Keratinocyte (primary cell): ENCODE measurements around the gene TMEM238. TPM values are rescaled to one million over a fixed set of nuclear protein-coding genes. Genes with fewer than 3 reads are reported as not detected.
"Not testable (repeated sequence)": the region's sequence is repeated elsewhere in the genome, so short reads cannot be mapped to it uniquely, and the experiment has no call there.

Experiments used
- DNase-seq: peaks from one replicate; pipeline ENCODE4 v3.0.0-alpha.2; 2011; ENCODE audit warnings: low read depth, missing footprints, low spot score
- FAIRE-seq: peaks from 2 replicates; lab custom pipeline; 2011; peaks lifted over from hg19 to GRCh38; lab: Jason Lieb, UNC
- H2AFZ ChIP-seq: 2 replicates; pipeline ENCODE4 v1.6.0; 2012; ENCODE audit warnings: low read length, control low read depth, inconsistent platforms; ENCODE audit not compliant: control insufficient read depth
- H3K27ac ChIP-seq: 2 replicates; pipeline ENCODE4 v1.5.1; 2011; ENCODE audit warnings: low read length; ENCODE audit not compliant: control insufficient read depth, insufficient read depth
- H3K27me3 ChIP-seq: 3 replicates; pipeline ENCODE4 v1.6.0; 2011; ENCODE audit warnings: low read length; ENCODE audit not compliant: control insufficient read depth, insufficient read depth; ENCODE audit errors: extremely low read depth
- H3K36me3 ChIP-seq, 2 experiments: 2 replicates in 1 of 2; 3 replicates in 1 of 2; pipeline ENCODE4 v1.5.1; 2011; ENCODE audit warnings: low read length in 2 of 2, mild to moderate bottlenecking in 1 of 2; ENCODE audit not compliant: control insufficient read depth in 2 of 2, insufficient read depth in 2 of 2; ENCODE audit errors: extremely low read depth in 1 of 2
- H3K4me1 ChIP-seq: 3 replicates; pipeline ENCODE4 v1.5.1; 2011; ENCODE audit warnings: low read length; ENCODE audit not compliant: control insufficient read depth, insufficient read depth; ENCODE audit errors: extremely low read depth
- H3K4me2 ChIP-seq: 3 replicates; pipeline ENCODE4 v1.6.0; 2011; ENCODE audit warnings: low read depth, low read length; ENCODE audit not compliant: control insufficient read depth, insufficient read depth; ENCODE audit errors: extremely low read depth
- H3K4me3 ChIP-seq, 3 experiments: fragments of 200-600 bp in 1 of 3; sonication (generic) in 1 of 3; 2 replicates in 2 of 3; 3 replicates in 1 of 3; pipeline ENCODE4 v1.5.1; 2011 to 2016; ENCODE audit warnings: low read length in 3 of 3, mild to moderate bottlenecking in 3 of 3, control low read depth in 2 of 3, inconsistent platforms in 1 of 3, low read depth in 1 of 3, mixed read lengths in 1 of 3, mixed run types in 1 of 3, moderate library complexity in 1 of 3; ENCODE audit not compliant: control insufficient read depth in 2 of 3, insufficient read depth in 2 of 3; ENCODE audit errors: extremely low read depth in 1 of 3
- H3K79me2 ChIP-seq: 2 replicates; pipeline ENCODE4 v1.6.0; 2012; ENCODE audit warnings: low read length; ENCODE audit not compliant: control insufficient read depth, insufficient read depth
- H3K9ac ChIP-seq: 3 replicates; pipeline ENCODE4 v1.6.0; 2011; ENCODE audit warnings: low read length; ENCODE audit not compliant: control insufficient read depth, insufficient read depth; ENCODE audit errors: extremely low read depth
- H3K9me1 ChIP-seq: 3 replicates; pipeline ENCODE4 v1.6.0; 2011; ENCODE audit warnings: low read length; ENCODE audit not compliant: control insufficient read depth, insufficient read depth; ENCODE audit errors: extremely low read depth
- H3K9me3 ChIP-seq: 2 replicates; pipeline ENCODE4 v1.5.1; 2012; ENCODE audit warnings: low read depth, low read length; ENCODE audit not compliant: control insufficient read depth
- H4K20me1 ChIP-seq: 3 replicates; pipeline ENCODE4 v1.6.0; 2011; ENCODE audit warnings: low read length; ENCODE audit not compliant: control insufficient read depth, insufficient read depth; ENCODE audit errors: extremely low read depth
- EZH2 ChIP-seq: IDR thresholded peaks from one replicate; pipeline ENCODE4 v1.6.1; 2012; ENCODE audit warnings: inconsistent platforms, mild to moderate bottlenecking, low read length, moderate library complexity
- dilution Hi-C: fragments of 300-500 bp; cut with MboI; formaldehyde crosslinking; loops from one replicate; pipeline ENCODE4 v1.7.0; 2020; ENCODE audit warnings: low sequenced_read_pairs; ENCODE audit not compliant: extremely low pct_ligation_motif_present
- polyA plus RNA-seq, 5 experiments: library from polyadenylated mRNA; depleted of rRNA in 3 of 5; stranded (reverse) in 3 of 5; stranded (forward) in 1 of 5; unstranded in 1 of 5; fragments of >200 nt; gene quantifications; 1 replicate in 1 of 5; 2 replicates in 3 of 5; 3 replicates in 1 of 5; pipeline versions ENCODE4 v1.2.1 to v1.2.3, GENCODE V29; 2011 to 2012; ENCODE audit warnings: missing spikeins in 2 of 5, low read depth in 1 of 5, low replicate concordance in 1 of 5
- TF ChIP-seq, protein P1 (sequence below), 3 experiments: IDR thresholded peaks in 1 of 3; conservative IDR thresholded peaks in 1 of 3; optimal IDR thresholded peaks in 1 of 3; 2 replicates in 2 of 3; 3 replicates in 1 of 3; pipeline versions ENCODE3 to v1.5.1; 2011; ENCODE audit warnings: low read length in 3 of 3, mild to moderate bottlenecking in 3 of 3, moderate library complexity in 2 of 3, control low read depth in 1 of 3, inconsistent platforms in 1 of 3; ENCODE audit not compliant: insufficient read depth in 2 of 3; ENCODE audit errors: extremely low read depth in 1 of 3

Gene TMEM238
- polyA plus RNA-seq, 1 donor (not counting 4 experiments of a cell fraction or from before 2014, with no cell fraction given): 0.24 TPM

DNA sequence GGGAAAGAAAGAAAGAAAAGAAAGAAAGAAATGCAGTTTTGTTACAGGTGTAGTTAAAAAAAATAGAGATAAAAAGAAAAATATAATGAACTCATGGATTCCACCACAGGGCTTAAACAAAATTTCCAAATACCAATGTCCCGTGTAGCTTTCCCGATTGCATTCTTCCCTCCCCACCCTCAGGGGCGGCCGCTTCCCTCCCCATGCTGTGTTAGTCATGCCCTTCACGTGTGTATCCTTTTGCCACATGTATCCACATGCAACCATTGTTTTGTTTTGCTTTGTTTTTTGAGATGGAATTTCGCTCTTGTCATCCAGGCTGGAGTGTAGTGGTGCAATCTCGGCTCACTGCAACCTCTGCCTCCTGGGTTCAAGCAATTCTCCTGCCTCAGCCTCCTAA lies 48.0 kb downstream of the TMEM238 start:
- Histone ChIP-seq H3K9me1 (no peaks in the 10 kb centered on the region), H3K27me3 (no peaks in the 10 kb centered on the region), H3K36me3 (no peaks in the 10 kb centered on the region), H3K4me3 (no peak overlapping the region), H3K4me2 (peak overlapping the region; percentile 41), H3K9ac (peak overlapping the region; percentile 37), H3K27ac (peak overlapping the region; percentile 71), H3K79me2 (peaks cover 5% of the 10 kb centered on the region), H3K9me3 (no peaks in the 10 kb centered on the region), H4K20me1 (no peaks in the 10 kb centered on the region), H3K4me1 (peaks cover 27% of the 10 kb centered on the region), H2AFZ (no peak overlapping the region)
- FAIRE-seq: peak; percentile 71
- no peak for DNase-seq
- TF ChIP-seq, protein P1, sequence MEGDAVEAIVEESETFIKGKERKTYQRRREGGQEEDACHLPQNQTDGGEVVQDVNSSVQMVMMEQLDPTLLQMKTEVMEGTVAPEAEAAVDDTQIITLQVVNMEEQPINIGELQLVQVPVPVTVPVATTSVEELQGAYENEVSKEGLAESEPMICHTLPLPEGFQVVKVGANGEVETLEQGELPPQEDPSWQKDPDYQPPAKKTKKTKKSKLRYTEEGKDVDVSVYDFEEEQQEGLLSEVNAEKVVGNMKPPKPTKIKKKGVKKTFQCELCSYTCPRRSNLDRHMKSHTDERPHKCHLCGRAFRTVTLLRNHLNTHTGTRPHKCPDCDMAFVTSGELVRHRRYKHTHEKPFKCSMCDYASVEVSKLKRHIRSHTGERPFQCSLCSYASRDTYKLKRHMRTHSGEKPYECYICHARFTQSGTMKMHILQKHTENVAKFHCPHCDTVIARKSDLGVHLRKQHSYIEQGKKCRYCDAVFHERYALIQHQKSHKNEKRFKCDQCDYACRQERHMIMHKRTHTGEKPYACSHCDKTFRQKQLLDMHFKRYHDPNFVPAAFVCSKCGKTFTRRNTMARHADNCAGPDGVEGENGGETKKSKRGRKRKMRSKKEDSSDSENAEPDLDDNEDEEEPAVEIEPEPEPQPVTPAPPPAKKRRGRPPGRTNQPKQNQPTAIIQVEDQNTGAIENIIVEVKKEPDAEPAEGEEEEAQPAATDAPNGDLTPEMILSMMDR (optimal IDR thresholded peaks at IDR 0.05 in 1 of 3, IDR thresholded peaks at IDR 0.05 in 1 of 3, conservative IDR thresholded peaks at IDR 0.05 in 1 of 3; ENCODE audit: extremely low read depth in 1 of 3, insufficient read depth in 2 of 3, low read length in 3 of 3): no peak
- no peak for TF ChIP-seq EZH2
- dilution Hi-C loops: no loop called here

DNA sequence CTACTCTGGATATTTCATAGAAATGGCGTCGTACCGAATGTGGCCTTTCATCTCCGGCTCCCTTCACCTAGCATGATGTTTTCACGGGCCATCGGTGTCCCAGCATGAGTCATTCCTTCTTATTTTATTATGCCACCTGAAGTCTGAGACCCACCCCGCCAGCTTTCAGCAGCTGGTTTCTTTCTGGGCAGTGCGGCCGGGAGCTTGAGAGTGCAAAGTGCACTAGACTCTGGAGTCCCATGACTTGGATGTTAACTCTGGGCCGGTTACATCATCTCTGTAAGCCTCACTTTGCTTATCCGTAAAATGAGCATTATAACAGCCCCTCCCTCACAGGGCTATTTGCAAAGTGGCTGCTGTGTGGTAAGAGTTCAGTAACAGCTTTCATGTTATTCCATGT lies 50.2 kb downstream of the TMEM238 start:
- Histone ChIP-seq H3K4me3 (no peak overlapping the region), H2AFZ (no peak overlapping the region), H4K20me1 (no peaks in the 10 kb centered on the region), H3K4me1 (peaks cover 18% of the 10 kb centered on the region), H3K4me2 (no peak overlapping the region), H3K27me3 (no peaks in the 10 kb centered on the region), H3K9ac (no peak overlapping the region), H3K9me3 (no peaks in the 10 kb centered on the region), H3K9me1 (no peaks in the 10 kb centered on the region), H3K79me2 (no peaks in the 10 kb centered on the region), H3K36me3 (no peaks in the 10 kb centered on the region), H3K27ac (no peak overlapping the region)
- FAIRE-seq (no peak), DNase-seq (no peak)
- dilution Hi-C loops: no loop called here
- TF ChIP-seq, protein P1 (optimal IDR thresholded peaks at IDR 0.05 in 1 of 3, IDR thresholded peaks at IDR 0.05 in 1 of 3, conservative IDR thresholded peaks at IDR 0.05 in 1 of 3; ENCODE audit: extremely low read depth in 1 of 3, insufficient read depth in 2 of 3, low read length in 3 of 3): no peak
- no peak for TF ChIP-seq EZH2

DNA sequence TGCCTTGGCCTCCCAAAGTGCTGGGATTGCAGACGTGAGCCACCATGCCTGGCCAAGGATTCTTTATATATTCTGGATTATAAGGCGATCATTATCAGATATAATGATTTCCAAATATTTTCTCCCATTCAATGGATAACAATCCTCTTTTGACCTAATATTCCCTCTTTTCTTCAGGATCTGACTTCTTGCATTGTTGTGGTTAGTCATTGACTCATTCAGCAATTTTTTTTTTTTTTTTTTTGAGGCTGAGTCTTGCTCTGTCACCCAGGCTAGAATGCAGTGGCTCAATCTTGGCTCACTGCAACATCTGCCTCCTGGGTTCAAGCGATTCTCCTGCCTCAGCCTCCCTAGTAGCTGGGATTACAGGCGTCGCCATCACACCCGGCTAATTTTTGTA lies 54.3 kb downstream of the TMEM238 start:
- dilution Hi-C loops, H4K20me1 ChIP-seq, H3K36me3 ChIP-seq, FAIRE-seq, H3K9me1 ChIP-seq, H3K9me3 ChIP-seq, H3K4me2 ChIP-seq, H3K9ac ChIP-seq, H3K27ac ChIP-seq, H3K4me1 ChIP-seq, H2AFZ ChIP-seq, H3K4me3 ChIP-seq, DNase-seq, H3K27me3 ChIP-seq, H3K79me2 ChIP-seq: not testable (repeated sequence)
